Muscle layer of duodenum (tissue), 2 donors: ENCODE measurements around the gene SLC27A5.
"Not testable (repeated sequence)": the region's sequence is repeated elsewhere in the genome, so short reads cannot be mapped to it uniquely, and the experiment has no call there.

Experiments
- H3K27ac ChIP-seq: one replicate; pipeline ENCODE4 v1.7.0; 2013; ENCODE audit warnings: mild to moderate bottlenecking, low read length
- H3K27me3 ChIP-seq: one replicate; pipeline ENCODE4 v1.7.0; 2013; ENCODE audit warnings: low read depth, mild to moderate bottlenecking, control low read depth, low read length
- H3K36me3 ChIP-seq, 2 donors: one replicate each; pipeline ENCODE4 v1.7.0; 2013; ENCODE audit warnings: low read length in 2 of 2, control low read depth in 1 of 2, mild to moderate bottlenecking in 1 of 2; ENCODE audit not compliant: insufficient read depth in 2 of 2, control insufficient read depth in 1 of 2
- H3K4me1 ChIP-seq, 2 donors: one replicate each; pipeline ENCODE4 v1.7.0; 2013; ENCODE audit warnings: low read length in 2 of 2, mild to moderate bottlenecking in 2 of 2, control low read depth in 1 of 2, moderate library complexity in 1 of 2; ENCODE audit not compliant: insufficient read depth in 2 of 2, control insufficient read depth in 1 of 2
- H3K4me3 ChIP-seq, 2 donors: one replicate each; pipeline ENCODE4 v1.7.0; 2013; ENCODE audit warnings: low read length in 2 of 2, low read depth in 1 of 2, mild to moderate bottlenecking in 1 of 2
- H3K9me3 ChIP-seq, 2 donors: one replicate each; pipeline ENCODE4 v1.7.0; 2013; ENCODE audit warnings: low read length in 2 of 2, control low read depth in 1 of 2, mild to moderate bottlenecking in 1 of 2; ENCODE audit not compliant: control insufficient read depth in 1 of 2
- donor health status: healthy.

The SLC27A5 gene

GRCh38 chr19:58547323-58548312 lies 35.8 kb upstream of the SLC27A5 start:
- H3K27me3 ChIP-seq, result no peaks in the 10 kb centered on the region
- H3K4me1 ChIP-seq, result peaks cover 6 to 23% of the 10 kb centered on the region in 2 donors
- no peaks in the 10 kb centered on the region for H3K9me3 ChIP-seq
- H3K4me3 ChIP-seq, result no peak overlapping the region
- H3K27ac ChIP-seq, result no peak overlapping the region
- H3K36me3 ChIP-seq, result peaks cover 52 to 60% of the 10 kb centered on the region in 2 donors

DNA sequence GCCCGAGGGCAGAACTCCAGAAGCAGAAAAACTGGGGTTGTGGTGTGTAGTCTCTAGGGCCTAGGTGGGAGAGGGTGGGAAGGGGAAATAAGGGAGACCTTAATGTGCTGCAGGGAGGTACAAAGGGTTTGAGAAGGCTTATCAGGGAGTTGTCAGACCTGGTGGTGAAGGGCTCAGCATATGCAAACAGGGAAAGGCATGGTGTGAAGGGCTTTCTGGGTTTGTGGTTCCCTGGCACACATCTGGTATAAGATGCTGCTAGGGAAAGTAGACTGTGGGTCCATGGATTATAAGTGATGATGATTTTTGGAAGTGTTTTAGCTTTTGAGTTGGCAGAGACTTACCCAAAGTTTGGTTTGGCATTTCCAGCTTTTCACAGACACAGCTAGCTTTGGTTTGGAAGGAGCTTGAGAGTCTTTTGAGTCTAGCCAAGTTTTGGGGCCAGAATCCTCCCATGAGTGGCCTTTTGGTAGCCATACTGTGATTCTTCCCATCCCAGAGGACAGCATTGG lies 34.3 kb upstream of the SLC27A5 start:
- peak overlapping the region; percentile 6 for H3K27ac ChIP-seq
- H3K36me3 ChIP-seq, result peaks cover 39 to 44% of the 10 kb centered on the region in 2 donors
- H3K27me3 ChIP-seq, result no peaks in the 10 kb centered on the region
- peak overlapping the region; percentile 88 to 91 for H3K4me3 ChIP-seq
- peaks cover 6 to 23% of the 10 kb centered on the region in 2 donors for H3K4me1 ChIP-seq
- H3K9me3 ChIP-seq, result no peaks in the 10 kb centered on the region

- Histone ChIP-seq H3K36me3 (peaks cover 33 to 38% of the 10 kb centered on the region in 2 donors), H3K27me3 (no peaks in the 10 kb centered on the region), H3K4me3 (peak overlapping the region; percentile 88 to 91), H3K27ac (peak overlapping the region; percentile 6), H3K4me1 (peaks cover 6 to 23% of the 10 kb centered on the region in 2 donors), H3K9me3 (no peaks in the 10 kb centered on the region)
Observed at GRCh38 chr19:58545286-58546018, 33.7 kb upstream of the SLC27A5 start.

DNA sequence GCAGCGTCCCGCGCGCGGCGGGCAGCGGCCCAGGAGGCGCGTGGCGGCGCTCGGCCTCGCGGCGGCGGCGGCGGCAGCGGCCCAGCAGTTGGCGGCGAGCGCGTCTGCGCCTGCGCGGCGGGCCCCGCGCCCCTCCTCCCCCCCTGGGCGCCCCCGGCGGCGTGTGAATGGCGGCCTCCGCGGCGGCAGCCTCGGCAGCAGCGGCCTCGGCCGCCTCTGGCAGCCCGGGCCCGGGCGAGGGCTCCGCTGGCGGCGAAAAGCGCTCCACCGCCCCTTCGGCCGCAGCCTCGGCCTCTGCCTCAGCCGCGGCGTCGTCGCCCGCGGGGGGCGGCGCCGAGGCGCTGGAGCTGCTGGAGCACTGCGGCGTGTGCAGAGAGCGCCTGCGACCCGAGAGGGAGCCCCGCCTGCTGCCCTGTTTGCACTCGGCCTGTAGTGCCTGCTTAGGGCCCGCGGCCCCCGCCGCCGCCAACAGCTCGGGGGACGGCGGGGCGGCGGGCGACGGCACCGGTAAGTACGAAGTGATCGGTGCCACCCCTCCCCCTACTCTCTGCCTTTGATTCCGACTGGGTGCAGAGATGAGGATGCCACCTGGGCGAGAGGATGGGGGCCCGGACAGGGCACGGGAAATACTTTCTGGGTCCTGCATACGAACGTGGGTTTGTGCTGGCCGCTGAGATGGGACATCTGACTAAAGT lies 32.9 kb upstream of the SLC27A5 start:
- H3K4me3 ChIP-seq, result peak overlapping the region; percentile 88 to 91
- H3K9me3 ChIP-seq, result no peaks in the 10 kb centered on the region
- peak overlapping the region; percentile 6 for H3K27ac ChIP-seq
- peaks cover 26 to 31% of the 10 kb centered on the region in 2 donors for H3K36me3 ChIP-seq
- H3K4me1 ChIP-seq, result peaks cover 6 to 23% of the 10 kb centered on the region in 2 donors
- no peaks in the 10 kb centered on the region for H3K27me3 ChIP-seq

- peak within 1 kb of the TSS; percentile 88 to 91 for H3K4me3 ChIP-seq
- peak within 1 kb of the TSS; percentile 93 for H3K27ac ChIP-seq
- no peaks in the 10 kb centered on the region for H3K27me3 ChIP-seq
- no peaks in the 10 kb centered on the region for H3K9me3 ChIP-seq
- peaks cover 6 to 23% of the 10 kb centered on the region in 2 donors for H3K4me1 ChIP-seq
- H3K36me3 ChIP-seq, result peaks cover 18 to 24% of the 10 kb centered on the region in 2 donors
Observed at GRCh38 chr19:58543826-58544590, 32.2 kb upstream of the SLC27A5 start, which contains the start of gene TRIM28. TSS of gene TRIM28 (plus strand) at chr19:58544064. CDS start at chr19:58544758, 694 bp downstream.

GRCh38 chr19:58542641-58543372 lies 31.0 kb upstream of the SLC27A5 start:
- not testable (repeated sequence) for H3K4me3 ChIP-seq

GRCh38 chr19:58539169-58539559 lies 27.4 kb upstream of the SLC27A5 start:
- H3K4me1 ChIP-seq, H3K36me3 ChIP-seq, H3K27me3 ChIP-seq, H3K27ac ChIP-seq, H3K4me3 ChIP-seq, H3K9me3 ChIP-seq: not testable (repeated sequence)

More at GRCh38 chr19:58542641-58543372, 31.0 kb upstream of the SLC27A5 start:
- not testable (repeated sequence) for H3K9me3 ChIP-seq, H3K27ac ChIP-seq, H3K27me3 ChIP-seq
- peaks cover 6 to 12% of the 10 kb centered on the region in 2 donors for H3K36me3 ChIP-seq
- H3K4me1 ChIP-seq, result peaks cover 6 to 29% of the 10 kb centered on the region in 2 donors

- Histone ChIP-seq H3K27ac (no peak overlapping the region), H3K4me1 (peaks cover 0 to 5% of the 10 kb centered on the region in 2 donors), H3K36me3 (no peaks in the 10 kb centered on the region), H3K4me3 (peak overlapping the region in 1 of 2 donors; percentile 35), H3K9me3 (no peaks in the 10 kb centered on the region), H3K27me3 (peaks cover 4% of the 10 kb centered on the region)
Observed at GRCh38 chr19:58538257-58539168, 26.7 kb upstream of the SLC27A5 start.
